GM12878 (cell line): Measurements from ENCODE around the gene NRBF2. TPM values are rescaled to one million over a fixed set of nuclear protein-coding genes. Genes with fewer than 3 reads are reported as not detected.

Experiments used
- ATAC-seq: fragments of 200-7000 bp; cut with Tn5 transposase; 3 replicates; pipeline ENCODE4 v1.9.1; 2020; ENCODE audit warnings: mild to moderate bottlenecking, moderate library complexity
- BruUV-seq: library from RNA; stranded (reverse); fragments of 400-500 nt; replicated peaks from 2 replicates; lab custom pipeline; 2021; lab: Mats Ljungman, UMichigan
- CTCF ChIA-PET: fragments of 300-600 bp; sonication (Branson Sonifier 250); formaldehyde crosslinking; extraction: SDS; loops from one replicate; lab custom pipeline; 2021; ENCODE audit warnings: inconsistent platforms; lab: Yijun Ruan, JAX
- POLR2A ChIA-PET: fragments of 350-600 bp; formaldehyde crosslinking; extraction: SDS; loops from one replicate; lab custom pipeline; 2021; ENCODE audit warnings: inconsistent platforms; lab: Charles Lee
- RAD21 ChIA-PET: fragments of 300-600 bp; sonication (Branson Sonifier 250); formaldehyde crosslinking; loops from one replicate; lab custom pipeline; 2023; ENCODE audit warnings: antibody characterized with exemption; ENCODE audit not compliant: unreplicated experiment; lab: Charles Lee
- SMC1A ChIA-PET: fragments of 300-600 bp; sonication (Branson Sonifier 250); formaldehyde crosslinking; loops from one replicate; lab custom pipeline; 2023; ENCODE audit not compliant: unreplicated experiment, uncharacterized antibody; lab: Charles Lee
- DNase-seq: peaks from one replicate; pipeline ENCODE4 v3.0.0-alpha.2; 2011; ENCODE audit warnings: low read depth, low spot score
- FAIRE-seq: peaks from 3 replicates; lab custom pipeline; 2011; peaks lifted over from hg19 to GRCh38; lab: Jason Lieb, UNC
- H2AFZ ChIP-seq: 2 replicates; pipeline ENCODE4 v1.6.0; 2011; ENCODE audit warnings: low read depth, low read length, control low read depth; ENCODE audit not compliant: control insufficient read depth
- H3K27ac ChIP-seq: 2 replicates; pipeline ENCODE4 v1.5.1; 2011; ENCODE audit warnings: control low read depth; ENCODE audit not compliant: control insufficient read depth, insufficient read depth
- H3K27me3 ChIP-seq, 2 experiments: replicated peaks in 1 of 2; 2 replicates each; pipeline versions ENCODE4 v1.6.0 to v1.6.1; 2011; ENCODE audit warnings: low read length in 1 of 2; ENCODE audit not compliant: control insufficient read depth in 2 of 2, insufficient read depth in 2 of 2
- H3K36me3 ChIP-seq, 2 experiments: 2 replicates each; pipeline ENCODE4 v1.5.1; 2011; ENCODE audit warnings: low read length in 1 of 2; ENCODE audit not compliant: control insufficient read depth in 2 of 2, insufficient read depth in 2 of 2
- H3K4me1 ChIP-seq: 2 replicates; pipeline ENCODE4 v1.6.1; 2011; ENCODE audit warnings: mild to moderate bottlenecking, low read length, moderate library complexity, mixed read lengths; ENCODE audit not compliant: control insufficient read depth, insufficient read depth
- H3K4me2 ChIP-seq: 2 replicates; pipeline ENCODE4 v1.6.0; 2011; ENCODE audit warnings: control low read depth; ENCODE audit not compliant: control insufficient read depth, insufficient read depth
- H3K4me3 ChIP-seq: fragments of 200-600 bp; sonication (generic); 2 replicates; pipeline ENCODE4 v1.5.1; 2016
- H3K79me2 ChIP-seq: 2 replicates; pipeline ENCODE4 v1.6.0; 2011; ENCODE audit warnings: low read length; ENCODE audit not compliant: control insufficient read depth, insufficient read depth
- H3K9ac ChIP-seq: 2 replicates; pipeline ENCODE4 v1.8.0; 2011; ENCODE audit warnings: low read length, control low read depth, mixed read lengths; ENCODE audit not compliant: control insufficient read depth, insufficient read depth
- H3K9me3 ChIP-seq: replicated peaks from 3 replicates; pipeline ENCODE4 v1.5.1; 2011; ENCODE audit warnings: mild to moderate bottlenecking, low read length; ENCODE audit not compliant: control insufficient read depth, insufficient read depth
- H4K20me1 ChIP-seq: 2 replicates; pipeline ENCODE4 v1.6.0; 2011; ENCODE audit not compliant: control insufficient read depth, insufficient read depth
- ASH2L ChIP-seq: fragments of 300-600, 200-600 bp; sonication (generic); IDR thresholded peaks from 2 replicates; pipeline ENCODE4 v1.6.1; 2017; ENCODE audit warnings: low read depth, mild to moderate bottlenecking, borderline replicate concordance
- ATF7 ChIP-seq: fragments of 450-650 bp; IDR thresholded peaks from 2 replicates; pipeline ENCODE4 v1.6.1; 2016; ENCODE audit warnings: low read depth, mild to moderate bottlenecking
- CHD2 ChIP-seq: IDR thresholded peaks from 2 replicates; pipeline ENCODE4 v1.6.1; 2011; ENCODE audit warnings: low read depth, low read length, improper control_type of control experiment, borderline replicate concordance
- ETV6 ChIP-seq, 2 experiments: fragments of 450-650 bp in 1 of 2; IDR thresholded peaks in 1 of 2; conservative IDR thresholded peaks in 1 of 2; 2 replicates each; pipeline ENCODE4 v1.6.1; 2014; ENCODE audit warnings: antibody characterized with exemption in 1 of 2, borderline replicate concordance in 1 of 2, low read depth in 1 of 2, mild to moderate bottlenecking in 1 of 2, moderate library complexity in 1 of 2
- IRF5 ChIP-seq: fragments of 450-650 bp; IDR thresholded peaks from 2 replicates; pipeline ENCODE4 v1.6.1; 2017; ENCODE audit warnings: borderline replicate concordance
- RB1 ChIP-seq: fragments of 450-650 bp; formaldehyde crosslinking; IDR thresholded peaks from 2 replicates; pipeline ENCODE4 v1.6.1; 2017; ENCODE audit warnings: mild to moderate bottlenecking, borderline replicate concordance
- REST ChIP-seq: IDR thresholded peaks from 2 replicates; pipeline ENCODE4 v1.6.1; 2012; ENCODE audit warnings: mild to moderate bottlenecking, low read depth, low read length
- RFX5 ChIP-seq: IDR thresholded peaks from 2 replicates; pipeline ENCODE4 v1.6.1; 2011; ENCODE audit warnings: low read depth, low read length, improper control_type of control experiment
- SREBF1 ChIP-seq: IDR thresholded peaks from 2 replicates; pipeline ENCODE4 v1.6.1; 2012; ENCODE audit warnings: mild to moderate bottlenecking, low read length
- WRNIP1 ChIP-seq: IDR thresholded peaks from 2 replicates; pipeline ENCODE4 v1.6.1; 2011; ENCODE audit warnings: low read depth, low read length, improper control_type of control experiment, borderline replicate concordance
- ZNF687 ChIP-seq: fragments of 450-650 bp; IDR thresholded peaks from 2 replicates; pipeline ENCODE4 v1.6.1; 2017; ENCODE audit warnings: mild to moderate bottlenecking, moderate library complexity
- WGBS: methylation state at CpG from one replicate; pipeline ENCODE4 v1.1.6; 2016; ENCODE audit warnings: low lambda C conversion rate; ENCODE audit not compliant: insufficient replicate concordance, insufficient coverage; ENCODE audit errors: missing lambda C conversion rate; 5-methylcytosine and 5-hydroxymethylcytosine counted together
- in situ Hi-C: fragments of 300-500 bp; cut with MboI; formaldehyde crosslinking; loops from 9 replicates; pipeline ENCODE4 v1.14.3; 2018; ENCODE audit warnings: mixed read lengths
- intact Hi-C: fragments of 100-400 bp; cut with micrococcal nuclease; formaldehyde crosslinking; loops from one replicate; pipeline ENCODE4 v1.14.2; 2022; ENCODE audit not compliant: unreplicated experiment
- polyA plus RNA-seq, 11 experiments: library from polyadenylated mRNA; depleted of rRNA in 4 of 11; unstranded in 6 of 11; stranded (reverse) in 5 of 11; fragments of >200 nt; fragmentation: Nextera tagmentation in 4 of 11; fragmentation: Illumina TruSeq in 1 of 11; extraction: Ambion mirVana in 4 of 11; extraction: Trizol in 1 of 11; gene quantifications; 1 replicate in 1 of 11; 2 replicates in 10 of 11; pipeline versions ENCODE4 v1.2.1 to v1.2.3, GENCODE V29; 2011 to 2016; ENCODE audit warnings: inconsistent platforms in 2 of 11, missing spikeins in 2 of 11, low read depth in 1 of 11
- total RNA-seq, 4 experiments: library from RNA; depleted of rRNA in 3 of 4; stranded (reverse); fragments of >200 nt in 3 of 4; fragmentation: Illumina TruSeq in 1 of 4; extraction: Trizol in 1 of 4; gene quantifications; 2 replicates each; pipeline versions ENCODE4 v1.2.1 to v1.2.3, GENCODE V29; 2013 to 2021
- TF ChIP-seq, protein P1 (sequence below): IDR thresholded peaks from 2 replicates; pipeline ENCODE4 v1.6.1; 2012; ENCODE audit warnings: low read depth, low read length, improper control_type of control experiment

NRBF2 gene
- total and polyA plus RNA-seq, 10 of the 15 experiments (the other 5 are each of a cell fraction or from before 2014, with no cell fraction given), result 17.8 to 39.8 (median 27.7) TPM

- Histone ChIP-seq H3K9me3 (no peaks in the 10 kb centered on the region), H3K4me2 (no peak overlapping the region), H3K4me3 (no peak overlapping the region), H3K9ac (no peak overlapping the region), H2AFZ (no peak overlapping the region), H3K4me1 (no peaks in the 10 kb centered on the region), H3K27ac (no peak overlapping the region), H4K20me1 (no peaks in the 10 kb centered on the region), H3K79me2 (no peaks in the 10 kb centered on the region), H3K36me3 (no peaks in the 10 kb centered on the region), H3K27me3 (no peaks in the 10 kb centered on the region; a peak in 1 of 4 replicates)
- ChIA-PET RAD21 (interaction anchor here (1.0 to 4.1 kb wide), 17 partner anchors 63 to 837 kb away, joined by 3 to 38 read pairs (median 3); no protein-coding TSS in a partner anchor), SMC1A (interaction anchor here (0.7 to 8.0 kb wide), 24 partner anchors 15 to 648 kb away, joined by 3 to 72 read pairs (median 6); partner anchors contain the start of gene EGR2), CTCF (interaction anchor here (0.8 to 4.8 kb wide), 29 partner anchors 15 to 651 kb away, joined by 3 to 64 read pairs (median 5); no protein-coding TSS in a partner anchor), POLR2A (interaction anchor here (1.2 kb wide), 1 partner anchor 266 kb away, joined by 3 read pairs; no protein-coding TSS in a partner anchor)
- no peak for FAIRE-seq
- in situ Hi-C loops, result loop anchor here (5.0 kb wide), 1 partner anchor 488 kb away; no protein-coding TSS in a partner anchor
- ATAC-seq, result no peak
- intact Hi-C loops, result loop anchor here (1.0 to 10.0 kb wide), 8 partner anchors 74 to 648 kb away; partner anchors contain the start of gene EGR2
- WGBS, result 9% methylated on average over 4 of the region's 4 CpGs
- no TSS peak for BruUV-seq
- no peak for DNase-seq
- TF ChIP-seq SREBF1 (no peak), RFX5 (no peak), ZNF687 (no peak), ASH2L (no peak), WRNIP1 (no peak), CHD2 (no peak), IRF5 (no peak), REST (no peak), ATF7 (no peak), RB1 (no peak), ETV6 (conservative IDR thresholded peaks at IDR 0.05 in 1 of 2, IDR thresholded peaks at IDR 0.05 in 1 of 2; ENCODE audit: borderline replicate concordance in 1 of 2, low read depth in 1 of 2) (no peak)
- TF ChIP-seq, protein P1, sequence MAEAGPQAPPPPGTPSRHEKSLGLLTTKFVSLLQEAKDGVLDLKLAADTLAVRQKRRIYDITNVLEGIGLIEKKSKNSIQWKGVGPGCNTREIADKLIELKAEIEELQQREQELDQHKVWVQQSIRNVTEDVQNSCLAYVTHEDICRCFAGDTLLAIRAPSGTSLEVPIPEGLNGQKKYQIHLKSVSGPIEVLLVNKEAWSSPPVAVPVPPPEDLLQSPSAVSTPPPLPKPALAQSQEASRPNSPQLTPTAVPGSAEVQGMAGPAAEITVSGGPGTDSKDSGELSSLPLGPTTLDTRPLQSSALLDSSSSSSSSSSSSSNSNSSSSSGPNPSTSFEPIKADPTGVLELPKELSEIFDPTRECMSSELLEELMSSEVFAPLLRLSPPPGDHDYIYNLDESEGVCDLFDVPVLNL, result no peak
Observed at GRCh38 chr10:63084690-63085382, 48.3 kb upstream of the NRBF2 start.
